GM12878 (cell line): ENCODE results near the gene CDK5R2.

Experiments
- BMI1 ChIP-seq: fragments of 450-650 bp; IDR thresholded peaks from 2 replicates; pipeline ENCODE4 v1.6.1; 2016; ENCODE audit warnings: mild to moderate bottlenecking, moderate library complexity, borderline replicate concordance
- BRCA1 ChIP-seq: IDR thresholded peaks from 2 replicates; pipeline ENCODE4 v1.6.1; 2011; ENCODE audit warnings: low read depth, low read length, improper control_type of control experiment
- FOXM1 ChIP-seq: IDR thresholded peaks from 2 replicates; pipeline ENCODE4 v1.6.1; 2012; ENCODE audit warnings: low read depth, mild to moderate bottlenecking, inconsistent platforms, low read length, moderate library complexity
- GABPA ChIP-seq: IDR thresholded peaks from 2 replicates; pipeline ENCODE4 v1.6.1; 2014; ENCODE audit warnings: antibody characterized with exemption, low read depth, mild to moderate bottlenecking, inconsistent platforms
- NR2F1 ChIP-seq: fragments of 450-650 bp; conservative IDR thresholded peaks from 2 replicates; pipeline ENCODE4 v1.6.1; 2017; ENCODE audit warnings: mild to moderate bottlenecking
- SIX5 ChIP-seq: IDR thresholded peaks from 2 replicates; pipeline ENCODE4 v1.6.1; 2011; ENCODE audit warnings: mild to moderate bottlenecking, low read depth, low read length, moderate library complexity; ENCODE audit not compliant: severe bottlenecking
- YY1 ChIP-seq: IDR thresholded peaks from 2 replicates; pipeline ENCODE4 v1.6.1; 2011; ENCODE audit warnings: low read depth, mild to moderate bottlenecking, low read length
- ZSCAN29 ChIP-seq: fragments of 450-650 bp; IDR thresholded peaks from 2 replicates; pipeline ENCODE4 v1.6.1; 2017; ENCODE audit warnings: mild to moderate bottlenecking, moderate library complexity
- TF ChIP-seq, protein P1 (sequence below), 3 experiments: IDR thresholded peaks in 2 of 3; conservative IDR thresholded peaks in 1 of 3; 2 replicates each; pipeline ENCODE4 v1.5.1; 2011; ENCODE audit warnings: low read depth in 3 of 3, low read length in 3 of 3, mild to moderate bottlenecking in 3 of 3, control low read depth in 2 of 3, moderate library complexity in 2 of 3, inconsistent platforms in 1 of 3, mixed read lengths in 1 of 3; ENCODE audit not compliant: control insufficient read depth in 2 of 3, insufficient read depth in 1 of 3; ENCODE audit errors: extremely low read depth in 1 of 3

DNA sequence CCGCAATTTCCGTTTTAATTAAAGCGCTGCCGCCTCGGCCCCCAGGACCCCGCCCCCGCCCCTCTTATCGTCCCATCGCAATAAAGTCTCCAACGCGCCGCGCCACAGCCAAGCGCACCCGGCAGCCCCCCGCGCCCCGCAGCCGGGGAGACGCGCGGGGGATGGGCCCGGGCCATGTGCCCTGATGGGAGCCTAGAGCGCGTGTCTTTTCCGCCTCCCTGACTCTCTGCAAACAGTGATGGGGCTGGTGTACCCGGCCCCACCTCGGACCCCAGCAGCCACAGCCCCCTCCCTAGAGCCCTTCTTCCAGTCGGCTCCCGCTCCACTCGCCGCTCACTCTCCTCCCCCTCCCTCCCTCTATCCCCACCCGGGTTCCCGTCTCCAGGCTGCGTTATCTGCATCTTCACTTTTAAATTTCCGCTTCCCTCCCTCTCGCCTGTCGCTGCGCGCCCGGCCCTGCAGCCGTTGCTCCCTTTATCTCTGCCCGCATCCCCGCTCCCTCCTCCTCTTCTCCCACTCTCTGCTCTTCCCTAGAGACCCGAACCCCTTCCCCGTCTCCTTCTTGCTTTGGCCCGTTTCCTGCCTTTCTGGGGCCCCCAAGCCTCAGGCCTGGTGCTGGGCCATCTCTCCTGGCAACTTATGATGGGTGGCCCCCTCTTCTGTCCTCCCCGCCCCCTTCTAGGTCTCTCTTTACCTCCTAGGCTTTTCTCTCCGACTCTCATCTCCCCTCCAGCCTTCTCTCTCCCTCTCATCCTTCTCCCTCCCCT lies 26.0 kb downstream of the CDK5R2 start:
- TF ChIP-seq FOXM1 (no peak), BMI1 (no peak), GABPA (no peak), SIX5 (no peak), YY1 (no peak), NR2F1 (no peak), ZSCAN29 (no peak), BRCA1 (no peak)
- TF ChIP-seq, protein P1, sequence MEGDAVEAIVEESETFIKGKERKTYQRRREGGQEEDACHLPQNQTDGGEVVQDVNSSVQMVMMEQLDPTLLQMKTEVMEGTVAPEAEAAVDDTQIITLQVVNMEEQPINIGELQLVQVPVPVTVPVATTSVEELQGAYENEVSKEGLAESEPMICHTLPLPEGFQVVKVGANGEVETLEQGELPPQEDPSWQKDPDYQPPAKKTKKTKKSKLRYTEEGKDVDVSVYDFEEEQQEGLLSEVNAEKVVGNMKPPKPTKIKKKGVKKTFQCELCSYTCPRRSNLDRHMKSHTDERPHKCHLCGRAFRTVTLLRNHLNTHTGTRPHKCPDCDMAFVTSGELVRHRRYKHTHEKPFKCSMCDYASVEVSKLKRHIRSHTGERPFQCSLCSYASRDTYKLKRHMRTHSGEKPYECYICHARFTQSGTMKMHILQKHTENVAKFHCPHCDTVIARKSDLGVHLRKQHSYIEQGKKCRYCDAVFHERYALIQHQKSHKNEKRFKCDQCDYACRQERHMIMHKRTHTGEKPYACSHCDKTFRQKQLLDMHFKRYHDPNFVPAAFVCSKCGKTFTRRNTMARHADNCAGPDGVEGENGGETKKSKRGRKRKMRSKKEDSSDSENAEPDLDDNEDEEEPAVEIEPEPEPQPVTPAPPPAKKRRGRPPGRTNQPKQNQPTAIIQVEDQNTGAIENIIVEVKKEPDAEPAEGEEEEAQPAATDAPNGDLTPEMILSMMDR (IDR thresholded peaks at IDR 0.05 in 2 of 3, conservative IDR thresholded peaks at IDR 0.05 in 1 of 3; ENCODE audit: control insufficient read depth in 2 of 3, extremely low read depth in 1 of 3, insufficient read depth in 1 of 3, low read depth in 3 of 3, low read length in 3 of 3), result no peak
